Germinal center (tissue), 1 donor: Measurements from ENCODE around the gene PRM2.

ENCODE experiments used
- DNase-seq: peaks from one replicate; pipeline ENCODE4 v3.0.0; 2012; ENCODE audit warnings: mixed read lengths, low spot score

PRM2 gene

GRCh38 chr16:11225677-11226549, 50.4 kb downstream of the PRM2 start:
- no peak for DNase-seq
